ENCODE results near the gene LARP6.

GRCh38 chr15:70853973-70854665 is at the start of gene LARP6:
- no peak for TF ChIP-seq TAF1 (IDR thresholded peaks at IDR 0.05; ENCODE audit: borderline replicate concordance, insufficient read depth, low read length)
- no peak for TF ChIP-seq POLR2AphosphoS5 (IDR thresholded peaks at IDR 0.05; ENCODE audit: low read depth, low read length)

Measured in PFSK-1 (cell line).